Mesendoderm (in vitro differentiated cells): ENCODE measurements around the gene TCF12.

Source experiments
- DNase-seq: peaks from one replicate; pipeline ENCODE4 v3.0.0; 2013
- H2AK5ac ChIP-seq: 2 replicates; pipeline ENCODE4 v1.6.1; 2013; ENCODE audit warnings: low read length, inconsistent platforms
- H2BK120ac ChIP-seq: 2 replicates; pipeline ENCODE4 v1.6.1; 2013; ENCODE audit warnings: low read depth, mild to moderate bottlenecking, low read length, moderate library complexity, mixed read lengths
- H2BK15ac ChIP-seq: replicated peaks from 2 replicates; pipeline ENCODE4 v1.6.1; 2013; ENCODE audit warnings: low read depth, mild to moderate bottlenecking, moderate library complexity
- H2BK5ac ChIP-seq: 2 replicates; pipeline ENCODE4 v1.6.1; 2013; ENCODE audit warnings: low read length, inconsistent platforms
- H3K18ac ChIP-seq: 2 replicates; pipeline ENCODE4 v1.6.1; 2013; ENCODE audit warnings: mild to moderate bottlenecking, low read length, mixed read lengths
- H3K23ac ChIP-seq: one replicate; pipeline ENCODE4 v1.6.1; 2013; ENCODE audit warnings: low read length
- H3K27ac ChIP-seq: 2 replicates; pipeline ENCODE4 v1.5.1; 2013; ENCODE audit warnings: low read depth, mild to moderate bottlenecking, inconsistent platforms, low read length, moderate library complexity
- H3K27me3 ChIP-seq: 2 replicates; pipeline ENCODE4 v1.6.1; 2013; ENCODE audit warnings: low read length, control low read depth, mild to moderate bottlenecking, inconsistent platforms; ENCODE audit not compliant: insufficient read depth, poor library complexity
- H3K36me3 ChIP-seq: 2 replicates; pipeline ENCODE4 v1.6.1; 2013; ENCODE audit warnings: low read length, inconsistent platforms; ENCODE audit not compliant: control insufficient read depth, insufficient read depth
- H3K4ac ChIP-seq: one replicate; pipeline ENCODE4 v1.6.1; 2013; ENCODE audit warnings: low read depth, mild to moderate bottlenecking, low read length, moderate library complexity
- H3K4me1 ChIP-seq: 2 replicates; pipeline ENCODE4 v1.6.1; 2013; ENCODE audit warnings: low read depth, low read length, inconsistent platforms; ENCODE audit not compliant: control insufficient read depth
- H3K4me2 ChIP-seq: 2 replicates; pipeline ENCODE4 v1.6.1; 2013; ENCODE audit warnings: low read length
- H3K4me3 ChIP-seq: 2 replicates; pipeline ENCODE4 v1.5.1; 2013; ENCODE audit warnings: mild to moderate bottlenecking, low read length
- H3K56ac ChIP-seq: one replicate; pipeline ENCODE4 v1.6.1; 2013; ENCODE audit warnings: low read length
- H3K79me1 ChIP-seq: 2 replicates; pipeline ENCODE4 v1.6.1; 2013; ENCODE audit warnings: low read length, inconsistent platforms
- H3K79me2 ChIP-seq: 2 replicates; pipeline ENCODE4 v1.6.1; 2013; ENCODE audit warnings: mild to moderate bottlenecking, low read length; ENCODE audit not compliant: control insufficient read depth, insufficient read depth
- H3K9ac ChIP-seq: 2 replicates; pipeline ENCODE4 v1.6.1; 2013; ENCODE audit warnings: low read length, inconsistent platforms
- H4K5ac ChIP-seq: one replicate; pipeline ENCODE4 v1.6.1; 2013; ENCODE audit warnings: low read length
- H4K8ac ChIP-seq: one replicate; pipeline ENCODE4 v1.6.1; 2013; ENCODE audit warnings: low read depth, mild to moderate bottlenecking, control low read depth, low read length, moderate library complexity
- WGBS: extraction: QIAGEN DNeasy Blood & Tissue Kit; methylation state at CpG from one replicate; pipeline ENCODE4 v1.1.7; 2013; ENCODE audit warnings: low lambda C conversion rate, missing lambda C conversion rate; ENCODE audit not compliant: insufficient coverage; ENCODE audit errors: extremely low coverage; 5-methylcytosine and 5-hydroxymethylcytosine counted together

TCF12 gene

DNA sequence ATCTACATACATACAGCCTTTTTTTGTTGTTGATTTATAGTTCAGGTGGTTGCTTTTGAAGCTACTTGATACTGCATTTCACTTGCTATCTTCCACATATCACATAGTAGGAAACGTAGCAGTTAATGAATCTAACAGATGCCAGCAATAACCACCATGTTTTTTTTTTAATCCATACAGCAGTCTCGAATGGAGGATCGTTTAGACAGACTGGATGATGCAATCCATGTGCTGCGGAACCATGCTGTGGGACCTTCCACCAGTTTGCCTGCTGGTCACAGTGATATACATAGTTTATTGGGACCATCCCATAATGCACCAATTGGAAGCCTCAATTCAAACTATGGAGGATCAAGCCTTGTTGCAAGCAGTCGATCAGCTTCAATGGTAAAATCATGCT, 334.6 kb downstream of the TCF12 start:
- H4K5ac ChIP-seq, result no peak overlapping the region
- H2BK5ac ChIP-seq, result no peak overlapping the region
- no peak overlapping the region for H3K4ac ChIP-seq
- no peak overlapping the region for H3K9ac ChIP-seq
- H3K79me2 ChIP-seq, result no peaks in the 10 kb centered on the region
- no peak overlapping the region for H3K56ac ChIP-seq
- WGBS, result no CpG with 5 or more reads among the region's 5 CpGs
- H3K4me2 ChIP-seq, result no peak overlapping the region
- H3K23ac ChIP-seq, result no peak overlapping the region
- H3K27ac ChIP-seq, result no peak overlapping the region
- H4K8ac ChIP-seq, result no peak overlapping the region
- H3K4me1 ChIP-seq, result peaks cover 1% of the 10 kb centered on the region
- no peaks in the 10 kb centered on the region for H3K79me1 ChIP-seq
- H3K18ac ChIP-seq, result no peak overlapping the region
- DNase-seq, result peak; percentile 62
- no peaks in the 10 kb centered on the region for H3K27me3 ChIP-seq
- no peak overlapping the region for H2BK120ac ChIP-seq
- no peak overlapping the region for H2AK5ac ChIP-seq
- no peaks in the 10 kb centered on the region for H3K36me3 ChIP-seq
- H3K4me3 ChIP-seq, result no peak overlapping the region
- peak overlapping the region; percentile 85 for H2BK15ac ChIP-seq

DNA sequence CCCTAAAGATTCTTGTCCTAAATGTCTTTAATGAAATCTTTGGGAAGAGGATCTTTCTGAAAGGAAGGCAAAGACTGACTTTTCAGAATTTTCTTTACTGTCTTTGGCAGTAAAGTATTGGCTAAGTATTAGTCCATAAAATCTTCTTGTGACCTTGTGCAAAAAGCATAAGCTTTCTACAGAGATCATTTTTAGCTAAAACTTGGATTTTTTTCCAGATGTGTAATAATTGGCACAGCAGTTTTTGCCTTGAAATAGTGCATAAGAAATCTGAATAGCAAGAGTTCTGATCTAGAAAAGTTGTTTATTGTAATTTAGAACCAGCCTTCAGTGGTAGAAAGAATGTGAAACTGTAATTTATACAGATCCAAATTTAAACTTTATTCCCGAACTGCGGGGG, 335.1 kb downstream of the TCF12 start:
- Histone ChIP-seq H3K27ac (no peak overlapping the region), H3K4me3 (no peak overlapping the region), H3K79me2 (no peaks in the 10 kb centered on the region), H3K56ac (no peak overlapping the region), H3K18ac (no peak overlapping the region), H3K9ac (no peak overlapping the region), H2BK5ac (no peak overlapping the region), H3K27me3 (no peaks in the 10 kb centered on the region), H2AK5ac (no peak overlapping the region), H3K79me1 (no peaks in the 10 kb centered on the region), H4K5ac (no peak overlapping the region), H2BK15ac (no peak overlapping the region), H3K36me3 (no peaks in the 10 kb centered on the region), H3K23ac (no peak overlapping the region), H4K8ac (no peak overlapping the region), H3K4ac (no peak overlapping the region), H3K4me1 (peaks cover 1% of the 10 kb centered on the region), H3K4me2 (no peak overlapping the region), H2BK120ac (no peak overlapping the region)
- no peak for DNase-seq
- WGBS, result no CpG with 5 or more reads among the region's 2 CpGs

DNA sequence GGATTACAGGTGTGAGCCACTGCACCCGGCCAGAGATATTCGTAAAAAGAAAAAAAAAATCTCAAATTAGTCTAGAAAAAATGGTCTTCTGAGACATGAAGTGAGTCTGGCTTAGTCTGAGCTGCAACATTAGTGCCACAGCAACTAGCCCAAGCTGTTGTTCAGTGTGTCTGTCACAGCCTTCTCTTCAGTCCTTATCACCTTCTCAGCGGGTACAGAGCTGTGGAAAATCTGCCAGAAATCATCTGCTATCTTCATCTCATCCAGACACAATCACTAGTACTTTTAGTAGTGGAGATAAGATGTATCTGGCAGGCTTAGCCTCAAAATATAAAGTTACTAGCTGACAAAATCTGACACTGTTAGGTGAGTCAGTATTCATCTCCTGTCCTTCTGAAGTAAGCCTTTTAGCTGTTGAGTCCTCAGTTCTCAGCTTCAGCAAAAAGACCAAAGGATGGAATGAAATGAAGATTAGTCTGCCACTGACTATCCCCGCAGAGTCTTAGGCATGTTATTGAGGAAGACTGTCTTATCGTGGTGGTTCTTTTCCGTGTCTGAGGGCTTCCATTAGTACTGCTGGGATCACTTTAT, 337.4 kb downstream of the TCF12 start:
- no peaks in the 10 kb centered on the region for H3K79me1 ChIP-seq
- no peaks in the 10 kb centered on the region for H3K36me3 ChIP-seq
- H3K56ac ChIP-seq, result no peak overlapping the region
- H2BK15ac ChIP-seq, result no peak overlapping the region
- H3K4me2 ChIP-seq, result no peak overlapping the region
- no CpG with 5 or more reads among the region's 6 CpGs for WGBS
- H3K18ac ChIP-seq, result peak overlapping the region; percentile 42
- H2AK5ac ChIP-seq, result no peak overlapping the region
- H2BK120ac ChIP-seq, result no peak overlapping the region
- H3K23ac ChIP-seq, result no peak overlapping the region
- peak overlapping the region; percentile 45 for H3K27ac ChIP-seq
- peak; percentile 90 for DNase-seq
- H3K79me2 ChIP-seq, result no peaks in the 10 kb centered on the region
- peaks cover 1% of the 10 kb centered on the region for H3K4me1 ChIP-seq
- no peak overlapping the region for H2BK5ac ChIP-seq
- H4K8ac ChIP-seq, result no peak overlapping the region
- no peak overlapping the region for H3K4ac ChIP-seq
- H3K9ac ChIP-seq, result no peak overlapping the region
- no peak overlapping the region for H4K5ac ChIP-seq
- no peaks in the 10 kb centered on the region for H3K27me3 ChIP-seq
- no peak overlapping the region for H3K4me3 ChIP-seq

DNA sequence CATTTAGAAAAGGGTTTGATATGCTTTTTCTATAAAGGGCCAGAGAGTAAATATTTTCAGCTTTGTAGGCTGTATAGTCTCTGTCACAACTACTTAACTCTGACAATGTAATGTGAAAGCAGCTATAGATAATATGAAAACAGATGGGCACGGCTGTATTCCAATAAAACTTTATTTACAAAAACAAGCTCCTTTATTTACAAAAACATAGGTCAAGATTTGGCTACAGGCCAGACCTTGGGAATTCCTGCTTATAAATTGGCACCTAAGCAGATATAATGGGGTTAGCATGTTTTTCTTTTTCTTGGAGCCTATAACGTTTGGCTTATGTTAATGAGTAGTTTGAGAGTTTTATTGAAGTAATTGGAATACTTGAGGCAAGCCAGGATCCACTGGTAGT, 338.5 kb downstream of the TCF12 start:
- Histone ChIP-seq H3K4ac (no peak overlapping the region), H2BK5ac (no peak overlapping the region), H3K36me3 (no peaks in the 10 kb centered on the region), H3K4me1 (peaks cover 1% of the 10 kb centered on the region), H3K56ac (no peak overlapping the region), H3K4me3 (no peak overlapping the region), H3K79me2 (no peaks in the 10 kb centered on the region), H2BK15ac (no peak overlapping the region), H3K9ac (no peak overlapping the region), H3K4me2 (no peak overlapping the region), H4K8ac (no peak overlapping the region), H3K79me1 (no peaks in the 10 kb centered on the region), H2BK120ac (no peak overlapping the region), H3K23ac (no peak overlapping the region), H3K27me3 (no peaks in the 10 kb centered on the region), H2AK5ac (no peak overlapping the region), H3K18ac (no peak overlapping the region), H4K5ac (no peak overlapping the region), H3K27ac (no peak overlapping the region)
- DNase-seq, result no peak
- no CpG with 5 or more reads among the region's 2 CpGs for WGBS

DNA sequence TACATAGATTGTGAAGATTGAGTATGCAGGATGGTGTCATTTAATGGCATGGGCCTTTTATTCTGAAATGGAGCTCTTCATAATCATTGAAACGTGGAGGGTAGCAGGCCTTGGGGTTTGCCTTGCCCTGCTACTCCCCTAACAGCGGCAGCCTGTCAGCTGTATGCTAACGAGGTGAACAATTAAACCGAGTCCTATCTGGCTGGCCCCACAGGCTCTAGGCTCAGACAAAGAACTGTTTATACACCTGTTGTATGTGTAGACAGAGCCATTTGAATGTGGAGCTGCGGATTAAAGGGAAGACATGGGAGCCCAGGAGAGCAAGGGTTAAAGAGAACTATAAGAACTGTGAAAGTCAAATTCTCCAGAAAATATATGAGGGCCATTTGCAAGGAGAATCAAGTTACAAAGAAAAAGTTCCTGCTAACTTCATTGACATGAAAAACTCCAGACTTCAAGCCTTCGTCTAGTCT, 341.2 kb downstream of the TCF12 start:
- no peak overlapping the region for H3K27ac ChIP-seq
- H3K9ac ChIP-seq, result no peak overlapping the region
- no peaks in the 10 kb centered on the region for H3K4me1 ChIP-seq
- H4K5ac ChIP-seq, result no peak overlapping the region
- no peak overlapping the region for H3K4me2 ChIP-seq
- H2BK15ac ChIP-seq, result no peak overlapping the region
- no peak overlapping the region for H3K4me3 ChIP-seq
- H3K56ac ChIP-seq, result no peak overlapping the region
- no peak overlapping the region for H3K4ac ChIP-seq
- DNase-seq, result peak; percentile 93
- H3K27me3 ChIP-seq, result no peaks in the 10 kb centered on the region
- H4K8ac ChIP-seq, result no peak overlapping the region
- H2BK5ac ChIP-seq, result no peak overlapping the region
- H3K79me2 ChIP-seq, result no peaks in the 10 kb centered on the region
- no peaks in the 10 kb centered on the region for H3K36me3 ChIP-seq
- no peaks in the 10 kb centered on the region for H3K79me1 ChIP-seq
- no peak overlapping the region for H3K23ac ChIP-seq
- H3K18ac ChIP-seq, result no peak overlapping the region
- no CpG with 5 or more reads among the region's 6 CpGs for WGBS
- no peak overlapping the region for H2BK120ac ChIP-seq
- H2AK5ac ChIP-seq, result no peak overlapping the region

DNA sequence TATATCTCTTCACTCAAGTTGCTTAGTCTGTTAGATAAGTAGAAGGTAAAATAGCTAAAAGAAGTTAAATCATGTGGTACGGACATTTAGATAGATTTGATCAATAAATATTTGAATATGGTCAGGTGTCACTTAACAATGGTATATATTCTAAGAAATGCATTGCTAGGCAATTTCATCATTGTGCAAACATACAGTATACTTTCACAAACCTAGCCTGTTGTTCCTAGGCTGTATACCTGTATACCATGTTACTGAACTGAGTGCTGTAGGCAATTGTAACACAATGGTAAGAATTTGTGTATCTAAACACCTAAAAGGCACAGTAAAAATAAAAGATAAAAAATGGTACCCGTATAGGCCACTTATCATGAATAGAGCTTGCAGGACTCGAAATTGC, 345.1 kb downstream of the TCF12 start:
- H3K4me3 ChIP-seq, result no peak overlapping the region
- no peak overlapping the region for H2AK5ac ChIP-seq
- DNase-seq, result no peak
- H3K27ac ChIP-seq, result no peak overlapping the region
- no peak overlapping the region for H3K56ac ChIP-seq
- no peak overlapping the region for H3K9ac ChIP-seq
- no peak overlapping the region for H2BK15ac ChIP-seq
- H3K79me2 ChIP-seq, result no peaks in the 10 kb centered on the region
- no peaks in the 10 kb centered on the region for H3K27me3 ChIP-seq
- no peak overlapping the region for H4K8ac ChIP-seq
- no peak overlapping the region for H3K23ac ChIP-seq
- no peak overlapping the region for H4K5ac ChIP-seq
- H2BK120ac ChIP-seq, result no peak overlapping the region
- H2BK5ac ChIP-seq, result no peak overlapping the region
- no peaks in the 10 kb centered on the region for H3K4me1 ChIP-seq
- no CpG with 5 or more reads among the region's 3 CpGs for WGBS
- H3K36me3 ChIP-seq, result no peaks in the 10 kb centered on the region
- H3K79me1 ChIP-seq, result no peaks in the 10 kb centered on the region
- no peak overlapping the region for H3K18ac ChIP-seq
- no peak overlapping the region for H3K4ac ChIP-seq
- H3K4me2 ChIP-seq, result no peak overlapping the region
